ENCODE measurements around the gene IL17RE.
"Not testable (repeated sequence)": the region's sequence is repeated elsewhere in the genome, so short reads cannot be mapped to it uniquely, and the experiment has no call there.

Gene IL17RE

DNA sequence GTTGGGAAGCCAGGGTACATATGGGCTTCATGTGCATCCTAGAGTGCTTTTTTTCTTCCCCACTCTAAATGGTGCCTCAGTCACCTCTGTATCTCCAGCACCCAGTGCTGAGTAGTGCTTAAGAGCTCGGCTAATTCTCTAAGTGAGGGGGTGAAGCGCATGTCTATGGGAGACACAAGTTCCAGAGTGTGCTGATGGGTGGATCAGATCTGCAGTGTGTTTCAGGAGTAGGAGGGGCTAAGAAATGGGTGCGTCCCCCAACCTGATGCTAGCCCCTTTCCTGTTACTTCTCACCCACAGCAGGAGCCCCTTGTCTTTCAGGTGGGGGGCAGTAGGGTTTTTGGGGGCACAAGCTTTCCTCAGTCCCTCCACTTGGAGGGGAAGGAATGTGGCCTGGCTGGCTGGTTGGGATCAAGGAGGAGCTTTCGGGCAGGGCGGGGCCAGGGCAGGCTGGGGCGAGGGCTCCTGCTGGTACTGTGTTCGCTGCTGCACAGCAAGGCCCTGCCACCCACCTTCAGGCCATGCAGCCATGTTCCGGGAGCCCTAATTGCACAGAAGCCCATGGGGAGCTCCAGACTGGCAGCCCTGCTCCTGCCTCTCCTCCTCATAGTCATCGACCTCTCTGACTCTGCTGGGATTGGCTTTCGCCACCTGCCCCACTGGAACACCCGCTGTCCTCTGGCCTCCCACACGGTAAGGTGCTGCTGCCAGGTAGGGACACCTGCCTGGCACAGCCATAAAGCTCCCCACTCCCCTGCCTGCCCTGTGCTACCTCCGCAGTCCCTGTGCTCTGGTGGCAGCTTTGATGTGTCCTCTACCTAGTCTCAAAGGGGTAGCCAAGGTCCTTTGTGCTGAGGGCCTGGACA, at the start of gene IL17RE:
IL17RE (plus strand) TSS at position 477 of the 866 bp plus-strand sequence; CDS start at position 562, 85 bp downstream.
- DNase-seq (ENCODE audit: low read depth in 3 of 3, low spot score in 1 of 3): no peak

- DNase-seq (ENCODE audit: low read depth in 3 of 3, low spot score in 1 of 3): not testable (repeated sequence)
Measured at GRCh38 chr3:9854291-9854940, 48.2 kb upstream of the IL17RE start.

GRCh38 chr3:9855594-9855993, 47.1 kb upstream of the IL17RE start:
- DNase-seq (ENCODE audit: low read depth in 3 of 3, low spot score in 1 of 3): no peak

DNA sequence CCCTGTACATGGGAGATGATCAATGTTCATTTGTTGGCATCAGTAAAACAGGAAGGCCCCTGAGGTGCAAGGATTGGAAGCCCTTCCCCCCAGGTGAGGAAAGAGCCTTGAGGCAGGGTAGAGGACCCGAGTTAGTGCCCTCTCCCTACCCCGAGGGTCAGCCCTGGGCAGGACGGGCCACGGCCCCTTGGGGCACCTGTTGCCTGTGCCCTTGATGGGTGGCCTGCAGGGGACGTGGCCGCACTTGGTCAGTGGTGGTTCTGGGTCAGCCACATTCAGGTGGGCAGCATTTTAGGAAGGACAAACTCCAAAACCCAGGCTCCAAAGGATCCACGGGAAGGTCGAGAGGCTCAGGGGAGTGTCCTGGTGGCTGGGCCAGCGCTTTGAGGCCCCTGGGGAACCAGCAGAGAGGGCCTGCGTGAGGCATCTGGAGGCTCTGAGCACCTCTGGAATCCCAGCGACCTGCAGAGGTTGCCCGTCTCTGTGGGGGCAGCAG, 43.1 kb upstream of the IL17RE start:
- no peak for DNase-seq (ENCODE audit: low read depth in 3 of 3, low spot score in 1 of 3)

DNA sequence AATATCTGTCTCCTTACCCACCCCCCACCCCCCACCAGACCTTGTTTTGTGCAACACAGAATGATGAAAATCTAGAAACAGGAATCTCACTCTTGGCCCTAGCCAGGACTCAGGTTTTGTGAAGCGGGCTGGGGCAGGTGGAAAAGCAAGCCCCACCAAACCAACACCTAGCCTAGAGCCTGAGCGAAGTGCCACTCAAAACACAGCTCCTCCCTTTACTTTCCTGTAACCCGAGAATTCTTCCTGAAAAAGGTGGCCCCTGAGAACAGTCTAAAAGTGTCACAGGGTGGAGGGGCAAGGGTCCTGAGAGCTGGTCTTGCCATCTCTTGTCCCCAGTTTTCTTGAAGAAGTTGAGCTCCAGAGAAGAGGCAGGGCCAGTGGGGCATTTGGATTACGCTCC, 41.4 kb upstream of the IL17RE start:
- no peak for DNase-seq (ENCODE audit: low read depth in 3 of 3, low spot score in 1 of 3)

- no peak for DNase-seq (ENCODE audit: low read depth in 3 of 3, low spot score in 1 of 3)
Measured at GRCh38 chr3:9861626-9862130, 41.0 kb upstream of the IL17RE start.

GRCh38 chr3:9862391-9863057, 40.1 kb upstream of the IL17RE start:
- no peak for DNase-seq (ENCODE audit: low read depth in 3 of 3, low spot score in 1 of 3)

DNA sequence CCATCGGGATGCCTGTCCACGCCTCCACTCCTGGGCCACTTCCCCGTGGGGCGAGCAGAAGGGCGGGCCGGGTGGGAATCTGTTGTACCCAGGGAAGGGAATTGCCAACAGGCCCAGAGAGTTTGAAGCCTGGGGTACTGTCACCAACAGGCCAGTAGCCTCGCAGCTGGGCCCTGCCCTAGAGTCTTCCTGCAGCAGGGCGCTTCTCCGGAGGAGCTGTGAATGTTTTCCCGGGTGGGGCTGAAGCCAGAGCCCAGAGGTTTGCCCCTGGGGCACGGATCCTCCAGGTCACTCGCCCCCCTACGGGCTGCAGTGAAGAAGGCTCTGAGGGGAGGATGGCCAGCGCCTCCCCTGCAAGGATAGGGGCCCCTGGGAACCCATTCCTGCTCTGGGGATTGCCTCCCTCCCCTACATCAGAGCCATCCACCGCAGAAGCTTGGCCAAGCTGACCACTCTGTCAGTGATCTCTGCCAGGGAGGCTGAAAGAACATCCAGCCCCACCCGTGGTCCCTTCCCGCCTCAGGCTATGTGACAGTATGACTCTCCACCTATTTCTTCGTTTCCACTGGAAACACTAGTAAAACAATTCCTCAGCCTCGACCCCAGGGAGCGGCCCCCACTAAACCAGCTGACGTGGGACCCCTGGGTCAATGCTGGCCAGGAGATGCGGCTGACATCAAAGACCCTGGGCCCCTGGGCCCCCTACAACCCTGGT, 39.4 kb upstream of the IL17RE start:
- DNase-seq (ENCODE audit: low read depth in 3 of 3, low spot score in 1 of 3): no peak

DNA sequence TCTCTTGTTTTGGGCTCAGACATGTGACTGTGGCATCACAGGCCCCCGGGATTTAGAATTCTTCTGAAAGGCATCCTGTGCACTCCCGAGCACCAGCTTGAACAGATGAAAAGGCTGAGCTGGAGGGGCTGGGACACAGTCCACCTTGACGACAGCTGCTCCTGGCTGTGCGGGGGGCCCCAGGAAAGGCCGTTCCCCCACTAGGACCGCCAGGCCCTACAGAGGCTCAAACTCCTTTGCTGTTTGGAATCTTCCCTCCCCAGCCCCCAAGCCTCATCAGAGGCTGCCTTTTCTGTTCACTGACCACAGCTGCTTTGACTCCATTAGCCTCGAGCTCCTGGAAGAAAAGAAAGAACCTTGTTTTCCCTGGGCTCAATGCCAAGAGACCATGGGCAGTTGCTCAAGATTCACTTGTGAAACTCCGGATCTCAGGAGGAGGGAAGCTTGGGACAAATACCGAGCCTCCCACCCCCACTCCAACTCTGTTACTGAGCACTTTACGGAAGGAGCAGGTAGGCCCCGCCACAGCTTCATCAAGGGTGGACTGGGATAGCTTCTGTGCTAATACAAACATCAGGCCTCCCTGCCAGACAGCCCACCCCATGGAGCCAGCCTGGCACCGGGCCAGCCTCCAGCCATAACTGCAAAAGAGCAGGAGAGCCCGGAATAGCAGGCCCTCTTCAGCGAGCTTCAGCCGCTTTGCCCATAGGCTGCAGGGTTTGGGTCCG, 38.3 kb upstream of the IL17RE start:
- DNase-seq (ENCODE audit: low read depth in 3 of 3, low spot score in 1 of 3): no peak

DNA sequence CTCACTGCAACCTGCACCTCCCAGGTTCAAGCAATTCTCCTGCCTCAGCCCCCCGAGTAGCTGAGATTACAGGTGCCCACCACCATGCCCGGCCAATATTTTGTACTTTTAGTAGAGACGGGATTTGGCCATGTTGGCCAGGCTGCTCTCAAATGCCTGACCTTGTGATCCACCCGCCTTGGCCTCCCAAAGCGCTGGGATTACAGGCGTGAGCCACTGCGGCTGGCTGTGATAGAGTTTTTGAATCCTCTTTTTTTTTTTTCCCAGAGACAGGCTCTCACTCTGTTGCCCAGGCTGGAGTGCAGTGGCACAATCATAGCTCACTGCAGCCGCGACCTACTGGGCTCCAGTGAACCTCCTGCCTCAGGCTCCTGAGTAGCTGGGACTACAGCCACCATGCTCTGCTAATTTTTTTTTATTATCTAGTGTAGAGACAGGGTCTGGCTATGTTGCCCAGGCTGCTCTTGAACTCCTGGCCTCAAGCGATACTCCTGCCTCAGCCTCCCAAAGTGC, 37.5 kb upstream of the IL17RE start:
- DNase-seq (ENCODE audit: low read depth in 3 of 3, low spot score in 1 of 3): not testable (repeated sequence)

- DNase-seq (ENCODE audit: low read depth in 3 of 3, low spot score in 1 of 3): no peak
Measured at GRCh38 chr3:9866639-9867038, 36.0 kb upstream of the IL17RE start.

DNA sequence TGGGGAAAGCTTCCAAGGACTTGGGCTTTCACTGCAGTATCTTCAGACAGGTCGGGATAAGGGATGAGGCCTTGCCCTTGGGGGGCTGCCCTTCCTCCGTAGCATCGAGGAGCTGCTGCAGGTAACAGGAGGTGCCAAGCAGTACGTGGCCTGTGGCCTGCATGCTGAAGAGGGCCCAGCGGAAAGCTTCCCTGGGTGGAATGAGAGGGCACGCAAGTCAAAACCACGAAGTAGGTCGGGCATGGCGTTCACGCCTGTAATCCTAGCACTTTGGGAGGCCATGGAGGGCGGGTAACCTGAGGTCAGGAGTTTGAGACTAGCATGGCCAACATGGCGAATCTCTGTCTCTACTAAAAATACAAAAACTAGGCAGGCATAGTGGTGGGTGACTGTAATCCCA, 35.5 kb upstream of the IL17RE start:
- DNase-seq (ENCODE audit: low read depth in 3 of 3, low spot score in 1 of 3): no peak

- DNase-seq (ENCODE audit: low read depth in 3 of 3, low spot score in 1 of 3): no peak
Measured at GRCh38 chr3:9869955-9870354, 32.7 kb upstream of the IL17RE start.

DNA sequence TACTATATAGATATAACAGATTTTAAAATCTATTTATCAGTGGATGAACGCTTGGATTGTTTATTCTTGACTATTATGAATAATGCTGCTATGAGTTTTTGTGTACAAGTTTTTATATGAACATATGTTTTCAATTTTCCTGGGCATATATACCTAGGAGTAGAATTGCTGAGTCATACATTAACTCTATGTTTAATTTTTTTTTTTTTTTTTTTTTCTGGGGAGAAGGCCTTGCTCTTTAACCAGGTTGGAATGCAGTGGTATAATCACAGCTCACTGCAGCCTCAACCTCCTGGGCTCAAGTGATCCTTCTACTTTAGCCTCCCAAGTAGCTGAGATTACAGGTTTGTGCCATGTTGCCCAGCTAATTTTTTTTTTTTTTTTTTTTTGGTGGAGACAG, 31.7 kb upstream of the IL17RE start:
- no peak for DNase-seq (ENCODE audit: low read depth in 3 of 3, low spot score in 1 of 3)

GRCh38 chr3:9872067-9872466, 30.6 kb upstream of the IL17RE start:
- DNase-seq (ENCODE audit: low read depth in 3 of 3, low spot score in 1 of 3): not testable (repeated sequence)

DNA sequence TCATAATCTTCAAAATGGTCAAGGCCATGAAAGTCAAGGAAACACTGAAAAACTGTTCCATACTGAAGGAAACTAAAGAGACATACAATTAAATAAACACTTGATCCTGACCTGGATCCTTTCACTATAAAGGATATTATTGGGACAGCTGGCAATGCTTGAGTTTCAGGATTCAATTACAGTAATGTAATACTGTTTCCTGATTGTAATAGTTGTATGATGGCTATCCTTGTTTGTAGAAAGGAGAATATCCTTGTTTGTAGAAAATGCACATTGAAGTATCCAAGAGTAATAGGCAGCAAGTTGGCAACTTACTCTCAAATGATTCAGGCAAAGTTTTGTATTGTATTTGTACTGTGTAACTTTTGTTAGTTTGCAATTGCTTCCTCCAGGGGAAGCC, 27.2 kb upstream of the IL17RE start:
- no peak for DNase-seq (ENCODE audit: low read depth in 3 of 3, low spot score in 1 of 3)

DNA sequence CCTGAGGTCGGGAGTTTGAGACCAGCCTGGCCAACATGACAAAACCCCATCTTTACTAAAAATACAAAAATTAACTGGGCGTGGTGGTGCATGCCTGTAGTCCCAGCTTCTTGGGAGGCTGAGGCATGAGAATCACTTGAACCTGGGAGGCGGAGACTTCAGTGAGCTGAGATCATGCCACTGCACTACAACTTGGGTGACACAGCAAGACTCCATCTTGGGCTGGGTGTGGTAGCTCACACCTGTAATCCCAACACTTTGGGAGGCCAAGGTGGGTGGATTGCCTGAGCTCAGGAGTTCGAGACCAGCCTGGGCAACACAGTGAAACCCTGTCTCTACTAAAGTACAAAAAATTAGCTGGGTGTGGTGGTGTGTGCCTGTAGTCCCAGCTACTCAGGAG, 26.4 kb upstream of the IL17RE start:
- not testable (repeated sequence) for DNase-seq (ENCODE audit: low read depth in 3 of 3, low spot score in 1 of 3)

- DNase-seq (ENCODE audit: low read depth in 3 of 3, low spot score in 1 of 3): no peak
Measured at GRCh38 chr3:9876991-9877390, 25.7 kb upstream of the IL17RE start.

GRCh38 chr3:9878700-9879099, 23.9 kb upstream of the IL17RE start:
- DNase-seq (ENCODE audit: low read depth in 3 of 3, low spot score in 1 of 3): no peak

All from stimulated activated CD4-positive, alpha-beta T cell treated with anti-CD3 and anti-CD28 coated beads, TNF-alpha, amount 100 ng/mL, for 1 hour (primary cell).